HG03045 (cell line): ENCODE results near the gene POMT1.

ENCODE experiments used
- ATAC-seq: cut with Tn5 transposase; IDR thresholded peaks from one replicate; pipeline ENCODE4 v1.9.1; 2021; ENCODE audit warnings: mild to moderate bottlenecking, moderate library complexity; ENCODE audit not compliant: unreplicated experiment

The POMT1 gene

GRCh38 chr9:131475956-131476776, 26.6 kb upstream of the POMT1 start:
- ATAC-seq = no peak

GRCh38 chr9:131476777-131477345, 25.9 kb upstream of the POMT1 start:
- ATAC-seq = no peak

GRCh38 chr9:131477367-131477766, 25.4 kb upstream of the POMT1 start:
- ATAC-seq = no peak

- no peak for ATAC-seq
Observed at GRCh38 chr9:131477816-131478419, 24.8 kb upstream of the POMT1 start.

- no peak for ATAC-seq
Observed at GRCh38 chr9:131478421-131478868, 24.3 kb upstream of the POMT1 start.

GRCh38 chr9:131478911-131479310, 23.8 kb upstream of the POMT1 start:
- ATAC-seq = no peak

- no peak for ATAC-seq
Observed at GRCh38 chr9:131480258-131480657, 22.5 kb upstream of the POMT1 start.

- ATAC-seq = no peak
Observed at GRCh38 chr9:131481441-131482342, 21.0 kb upstream of the POMT1 start.

GRCh38 chr9:131482343-131483006, 20.2 kb upstream of the POMT1 start:
- no peak for ATAC-seq

GRCh38 chr9:131483319-131484050, 19.2 kb upstream of the POMT1 start:
- no peak for ATAC-seq

- no peak for ATAC-seq
Observed at GRCh38 chr9:131484051-131484445, 18.7 kb upstream of the POMT1 start.

GRCh38 chr9:131484560-131485185, 18.0 kb upstream of the POMT1 start:
- no peak for ATAC-seq

GRCh38 chr9:131485206-131485605, 17.5 kb upstream of the POMT1 start:
- no peak for ATAC-seq

- ATAC-seq = no peak
Observed at GRCh38 chr9:131485728-131486422, 16.8 kb upstream of the POMT1 start.

GRCh38 chr9:131487001-131487400, 15.7 kb upstream of the POMT1 start:
- ATAC-seq = no peak

GRCh38 chr9:131487621-131488031, 15.1 kb upstream of the POMT1 start:
- ATAC-seq = no peak

GRCh38 chr9:131490514-131490913, 12.2 kb upstream of the POMT1 start:
- no peak for ATAC-seq

- no peak for ATAC-seq
Observed at GRCh38 chr9:131491001-131491710, 11.6 kb upstream of the POMT1 start.
